ENCODE measurements around the gene CIART. TPM values are rescaled to one million over a fixed set of nuclear protein-coding genes. Genes with fewer than 3 reads are reported as not detected.
"Not testable (repeated sequence)": the region's sequence is repeated elsewhere in the genome, so short reads cannot be mapped to it uniquely, and the experiment has no call there.

The CIART gene
- 1 to 10 TPM in 5 of 7 donors, under 1 TPM in 1, not detected in 1; 0.97 to 3.9 (median 2.9) TPM for total RNA-seq
- polyA plus RNA-seq, result 1 to 10 TPM in 2 of 3 donors, under 1 TPM in 1; 0.83 to 1.5 (median 1.3) TPM
- long read RNA-seq, donor 1, partial matches to known transcripts, result 0 of 3 reads
- long read RNA-seq, donor 1, other reads (novel, unspliced or antisense), result 0 of 3 reads
- long read RNA-seq, donor 2, result 0 reads

DNA sequence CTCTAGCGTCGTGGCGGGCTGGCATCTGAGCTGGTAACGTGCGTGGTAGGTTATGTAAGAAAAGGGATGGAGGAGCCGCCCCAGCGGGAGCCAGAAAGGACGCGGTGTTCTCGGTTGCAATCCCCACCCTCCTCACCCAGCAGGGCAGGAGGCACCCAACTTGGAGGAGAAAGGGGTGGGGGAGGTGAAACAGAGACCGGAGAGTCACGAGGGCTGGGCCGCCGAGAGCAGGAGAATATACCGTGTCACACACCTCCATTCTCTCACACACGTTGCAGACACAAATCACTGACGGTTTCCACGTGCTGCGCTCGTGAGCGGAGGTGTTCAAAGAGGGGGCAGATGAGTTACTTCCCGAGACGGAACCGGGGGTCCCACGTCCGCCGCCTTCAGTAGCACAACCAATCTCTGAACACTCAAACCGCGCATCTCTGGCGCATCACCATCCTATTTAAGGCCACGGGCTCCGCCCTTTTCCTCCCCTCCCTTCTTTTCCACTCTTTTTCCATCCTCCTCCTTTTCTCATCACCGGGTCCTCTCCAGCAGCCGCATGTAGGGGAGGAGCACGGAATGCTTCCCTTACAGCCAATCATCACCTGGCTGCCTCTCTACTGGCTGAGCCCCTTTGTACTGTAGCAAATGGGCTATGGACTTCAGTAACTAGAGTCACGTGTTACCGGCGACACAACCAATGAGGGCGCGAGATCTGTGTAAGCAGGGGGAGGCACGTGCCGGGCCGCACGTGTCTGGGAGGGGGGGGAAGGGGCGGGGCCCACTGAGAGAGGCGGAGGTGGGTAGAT, at the start of gene CIART:
TSS of gene CIART (plus strand) at position 797 of the 800 bp plus-strand sequence. CDS start 714 bp downstream, outside the sequence.
- Histone ChIP-seq H3K27me3 (replicated peaks in 1 of 7) (peaks cover 0 to 12% (median 0%) of the 10 kb centered on the region in 7 donors), H3K27ac (peak within 1 kb of the TSS; percentile 41 to 77 (median 70)), H3K4me1 (peaks cover 4 to 30% (median 24%) of the 10 kb centered on the region in 6 donors), H3K4me3 (peak within 1 kb of the TSS; percentile 32 to 77 (median 54)), H3K9me3 (no peaks in the 10 kb centered on the region), H3K36me3 (peaks cover 0 to 17% (median 0%) of the 10 kb centered on the region in 6 donors)
- intact Hi-C loops (cut with DNase I; ENCODE audit: low total_unique reads), result no loop called here
- 1 to 2% (median 2%) methylated on average over 46 of the region's 46 CpGs for WGBS, 5 donors
- peak; percentile 93 for DNase-seq
- TF ChIP-seq POLR2A (IDR thresholded peaks at IDR 0.05), result no peak
- peak in 2 of 3 donors; percentile 39 to 60 for TF ChIP-seq POLR2AphosphoS5 (IDR thresholded peaks at IDR 0.05)
- no peak for TF ChIP-seq CTCF (IDR thresholded peaks at IDR 0.05 in 8 of 11, conservative IDR thresholded peaks at IDR 0.05 in 3 of 11)

- H3K9me3 ChIP-seq; H3K27me3 ChIP-seq (replicated peaks in 1 of 7); H3K4me3 ChIP-seq; DNase-seq; intact Hi-C loops (cut with DNase I; ENCODE audit: low total_unique reads): not testable (repeated sequence)
- Histone ChIP-seq H3K4me1 (peaks cover 5 to 30% (median 25%) of the 10 kb centered on the region in 6 donors), H3K36me3 (peaks cover 0 to 38% (median 22%) of the 10 kb centered on the region in 6 donors), H3K27ac (peak overlapping the region in 7 of 8 donors; percentile 98 to 100 (median 99))
- WGBS, 5 donors, result 73 to 86% (median 78%) methylated on average over 10 of the region's 10 CpGs
These were observed 49.4 kb upstream of the CIART start for GRCh38 chr1:150232921-150233320.

DNA sequence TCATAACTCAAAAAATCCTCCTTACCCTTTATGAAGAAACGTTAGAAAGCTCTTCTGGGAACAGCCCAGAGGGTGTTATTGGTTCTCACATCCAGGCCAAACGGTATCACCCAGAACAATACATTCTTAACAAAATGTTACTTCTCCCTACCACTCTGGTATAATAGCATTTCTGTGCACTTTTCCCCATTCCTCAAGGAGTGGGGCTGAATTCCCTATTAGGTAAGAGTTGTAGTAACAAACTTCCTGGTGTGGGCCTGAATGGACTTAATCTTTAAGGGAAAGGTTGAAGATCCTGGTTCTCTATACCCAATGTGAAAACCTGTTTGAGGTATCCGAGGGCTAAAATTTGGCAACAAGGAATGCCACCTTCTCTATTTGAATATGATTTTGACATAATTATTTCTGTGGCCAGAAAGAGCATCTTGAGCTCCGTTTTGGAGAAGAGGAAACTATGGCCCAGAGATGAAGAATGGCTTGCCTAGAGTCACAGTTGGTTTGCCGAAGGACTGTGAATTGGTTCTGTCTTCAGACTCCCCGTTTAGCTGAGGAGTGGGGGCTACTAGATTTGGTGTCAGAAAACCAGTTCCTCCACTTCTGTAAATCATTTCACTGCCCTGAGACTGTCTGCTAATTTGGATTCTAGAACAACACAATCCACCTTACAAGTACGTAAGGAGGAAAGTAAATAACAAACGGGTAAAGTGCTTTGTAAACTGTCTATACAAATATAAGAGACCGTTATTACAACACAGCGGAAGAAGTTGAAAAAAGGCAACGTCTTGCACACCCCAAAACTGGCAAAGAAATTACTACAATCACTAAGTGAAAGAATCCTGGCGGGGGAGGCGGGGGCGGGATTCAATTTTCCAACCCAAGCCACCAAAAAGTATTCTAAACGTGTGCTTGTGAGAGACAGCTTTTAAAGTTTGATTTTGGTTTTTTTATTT, 48.7 kb upstream of the CIART start:
- H3K27ac ChIP-seq, result peak overlapping the region; percentile 93 to 100 (median 99)
- H3K9me3 ChIP-seq, result no peaks in the 10 kb centered on the region
- H3K4me3 ChIP-seq, result peak overlapping the region; percentile 69 to 86 (median 78)
- H3K4me1 ChIP-seq, result peaks cover 5 to 30% (median 25%) of the 10 kb centered on the region in 6 donors
- H3K27me3 ChIP-seq (replicated peaks in 1 of 7), result no peaks in the 10 kb centered on the region
- no peak for TF ChIP-seq POLR2AphosphoS5 (IDR thresholded peaks at IDR 0.05)
- no peak for TF ChIP-seq CTCF (IDR thresholded peaks at IDR 0.05 in 8 of 11, conservative IDR thresholded peaks at IDR 0.05 in 3 of 11)
- TF ChIP-seq POLR2A (IDR thresholded peaks at IDR 0.05), result no peak
- intact Hi-C loops (cut with DNase I; ENCODE audit: low total_unique reads), result no loop called here
- no peak for DNase-seq
- 9 to 19% (median 10%) methylated on average over 15 of the region's 15 CpGs for WGBS, 5 donors
- H3K36me3 ChIP-seq, result peaks cover 0 to 31% (median 16%) of the 10 kb centered on the region in 6 donors

DNA sequence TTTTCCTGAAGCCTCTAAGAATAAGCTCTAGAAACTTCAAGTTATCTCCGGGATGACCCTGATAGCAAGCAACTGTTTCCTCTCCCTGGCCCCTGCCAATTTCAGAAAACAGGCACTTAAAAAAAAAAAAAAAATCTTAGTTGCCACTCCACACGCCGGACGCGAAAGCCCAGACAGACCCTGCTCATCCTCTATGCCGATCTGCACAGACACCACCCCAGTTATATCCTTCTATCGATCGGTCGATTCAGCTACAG, 48.1 kb upstream of the CIART start:
- WGBS, 5 donors, result 0 to 1% (median 1%) methylated on average over 9 of the region's 9 CpGs
- DNase-seq, result no peak
- Histone ChIP-seq H3K27ac (peak overlapping the region; percentile 93 to 100 (median 99)), H3K4me1 (peaks cover 5 to 30% (median 25%) of the 10 kb centered on the region in 6 donors), H3K27me3 (replicated peaks in 1 of 7) (no peaks in the 10 kb centered on the region), H3K36me3 (peaks cover 0 to 25% (median 13%) of the 10 kb centered on the region in 6 donors), H3K9me3 (no peaks in the 10 kb centered on the region), H3K4me3 (peak overlapping the region; percentile 69 to 86 (median 78))
- TF ChIP-seq CTCF (IDR thresholded peaks at IDR 0.05 in 8 of 11, conservative IDR thresholded peaks at IDR 0.05 in 3 of 11), result no peak
- no peak for TF ChIP-seq POLR2AphosphoS5 (IDR thresholded peaks at IDR 0.05)
- no peak for TF ChIP-seq POLR2A (IDR thresholded peaks at IDR 0.05)
- intact Hi-C loops (cut with DNase I; ENCODE audit: low total_unique reads), result no loop called here

Measured in spleen (tissue), 13 donors.